Neural progenitor cell (in vitro differentiated cells): ENCODE measurements around the gene SMG6. TPM values are rescaled to one million over a fixed set of nuclear protein-coding genes. Genes with fewer than 3 reads are reported as not detected.

Source experiments
- DNase-seq: peaks from one replicate; pipeline ENCODE4 v3.0.0-alpha.2; 2016; ENCODE audit warnings: low spot score
- H2AFZ ChIP-seq: fragments of 200-600 bp; sonication (generic); replicated peaks from 2 replicates; pipeline ENCODE4 v1.6.1; 2016; ENCODE audit warnings: antibody characterized with exemption
- H3F3A ChIP-seq: fragments of 200-600 bp; sonication (generic); 2 replicates; pipeline ENCODE4 v1.6.1; 2016; ENCODE audit warnings: antibody characterized with exemption, low read depth
- H3K27ac ChIP-seq: fragments of 200-600 bp; sonication (generic); 2 replicates; pipeline ENCODE4 v1.5.1; 2016; ENCODE audit warnings: mild to moderate bottlenecking
- H3K27me3 ChIP-seq: fragments of 200-600 bp; sonication (generic); 2 replicates; pipeline ENCODE4 v1.6.1; 2016; ENCODE audit warnings: mild to moderate bottlenecking, moderate library complexity
- H3K36me3 ChIP-seq: fragments of 200-600 bp; sonication (generic); 2 replicates; pipeline ENCODE4 v1.5.1; 2016
- H3K4me1 ChIP-seq: fragments of 200-600 bp; sonication (generic); 2 replicates; pipeline ENCODE4 v1.6.1; 2016; ENCODE audit warnings: mixed run types
- H3K4me2 ChIP-seq: fragments of 200-600 bp; sonication (generic); 2 replicates; pipeline ENCODE4 v1.6.1; 2016
- H3K4me3 ChIP-seq: fragments of 200-600 bp; sonication (generic); 2 replicates; pipeline ENCODE4 v1.5.1; 2016
- H3K79me2 ChIP-seq: fragments of 200-600 bp; sonication (generic); 2 replicates; pipeline ENCODE4 v1.6.1; 2016; ENCODE audit warnings: low read depth
- H3K9ac ChIP-seq: fragments of 200-600 bp; sonication (generic); 2 replicates; pipeline ENCODE4 v1.6.1; 2016
- H3K9me3 ChIP-seq: fragments of 200-600 bp; sonication (generic); 2 replicates; pipeline ENCODE4 v1.5.1; 2016; ENCODE audit warnings: low read depth
- H4K20me1 ChIP-seq: fragments of 200-600 bp; sonication (generic); 2 replicates; pipeline ENCODE4 v1.6.1; 2016; ENCODE audit warnings: low read depth
- H3K27ac Mint-ChIP-seq: 3 replicates; pipeline ENCODE4 v1.8.0; 2021; ENCODE audit warnings: mixed read lengths
- H3K27me3 Mint-ChIP-seq: 2 replicates; pipeline ENCODE4 v1.8.0; 2022; ENCODE audit warnings: low read depth, mild to moderate bottlenecking, inconsistent platforms, moderate library complexity, mixed read lengths; ENCODE audit not compliant: insufficient read depth
- H3K36me3 Mint-ChIP-seq: 3 replicates; pipeline ENCODE4 v1.8.0; 2021; ENCODE audit warnings: mixed read lengths
- H3K4me1 Mint-ChIP-seq: 3 replicates; pipeline ENCODE4 v1.8.0; 2021; ENCODE audit warnings: mixed read lengths
- H3K4me3 Mint-ChIP-seq: 3 replicates; pipeline ENCODE4 v1.8.0; 2021; ENCODE audit warnings: mild to moderate bottlenecking, moderate library complexity, mixed read lengths
- H3K9me3 Mint-ChIP-seq: 3 replicates; pipeline ENCODE4 v1.8.0; 2020; ENCODE audit warnings: mixed read lengths
- EZH2 ChIP-seq: fragments of 200-600 bp; sonication (generic); IDR thresholded peaks from 2 replicates; pipeline ENCODE4 v1.6.1; 2017; ENCODE audit warnings: antibody characterized with exemption, mild to moderate bottlenecking, moderate library complexity
- EZH2phosphoT487 ChIP-seq: fragments of 200-600 bp; sonication (generic); IDR thresholded peaks from 2 replicates; pipeline ENCODE4 v1.6.1; 2017; ENCODE audit warnings: antibody characterized with exemption
- total RNA-seq: library from RNA; depleted of rRNA; stranded (reverse); fragments of >200 nt; gene quantifications from 2 replicates; pipeline ENCODE4 v1.2.3, GENCODE V29; 2015; ENCODE audit warnings: low replicate concordance
- TF ChIP-seq, protein P1 (sequence below): fragments of 200-600 bp; sonication (generic); IDR thresholded peaks from 2 replicates; pipeline ENCODE4 v1.5.1; 2017; ENCODE audit warnings: antibody characterized with exemption, mild to moderate bottlenecking

SMG6 gene
- total RNA-seq, 1 donor from 2014 or later: 19.0 TPM

DNA sequence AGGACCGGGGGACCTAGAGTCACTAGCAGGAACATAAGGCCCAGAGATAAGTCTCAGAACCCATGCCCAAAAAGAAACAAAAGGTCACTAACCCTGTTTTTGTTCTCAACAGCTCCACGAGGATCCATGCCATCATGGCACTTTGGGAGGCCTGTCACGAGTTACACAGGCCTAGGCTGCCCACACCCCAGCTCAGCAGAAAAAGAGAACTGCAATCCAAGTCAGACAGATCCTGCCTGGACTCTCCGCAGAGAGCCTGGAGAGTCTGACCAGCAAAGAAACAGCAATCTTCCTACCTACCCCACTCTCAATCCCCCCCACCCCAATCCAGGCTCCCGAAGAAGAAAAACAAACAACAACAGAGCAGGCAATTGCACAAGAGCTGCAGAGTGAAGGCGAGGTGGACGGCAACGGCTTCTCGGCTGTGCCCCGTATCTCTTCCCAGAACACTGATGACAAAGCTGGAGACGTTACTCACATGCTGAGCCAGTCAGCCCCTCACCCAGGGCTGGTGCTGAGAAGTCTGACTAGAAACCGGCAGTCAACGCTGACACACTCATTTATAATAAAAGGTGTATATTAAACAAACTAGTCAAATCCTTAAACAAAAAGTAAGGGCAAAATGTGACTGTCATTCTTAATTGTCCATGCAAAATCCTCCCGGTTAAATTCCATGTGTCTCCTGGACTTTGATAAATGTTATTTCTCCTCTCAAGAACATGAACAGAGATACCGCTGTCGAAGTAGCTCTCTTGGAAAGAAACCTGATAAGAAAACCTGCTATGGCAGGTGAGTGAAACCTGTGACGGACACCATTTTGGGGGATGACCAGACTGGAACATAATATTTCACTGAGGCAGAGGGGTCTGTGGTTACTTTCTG lies 89.3 kb downstream of the SMG6 start:
- H3K9ac ChIP-seq: no peak overlapping the region
- peaks cover 3% of the 10 kb centered on the region for H3K27me3 Mint-ChIP-seq
- peak overlapping the region; percentile 31 for H3K4me2 ChIP-seq
- peaks cover 49% of the 10 kb centered on the region for H3K4me1 ChIP-seq
- H3K27me3 ChIP-seq: no peaks in the 10 kb centered on the region
- H3K36me3 ChIP-seq: no peaks in the 10 kb centered on the region
- H3K27ac Mint-ChIP-seq: peak overlapping the region; percentile 72
- peaks cover 6% of the 10 kb centered on the region for H3K79me2 ChIP-seq
- TF ChIP-seq, protein P1, sequence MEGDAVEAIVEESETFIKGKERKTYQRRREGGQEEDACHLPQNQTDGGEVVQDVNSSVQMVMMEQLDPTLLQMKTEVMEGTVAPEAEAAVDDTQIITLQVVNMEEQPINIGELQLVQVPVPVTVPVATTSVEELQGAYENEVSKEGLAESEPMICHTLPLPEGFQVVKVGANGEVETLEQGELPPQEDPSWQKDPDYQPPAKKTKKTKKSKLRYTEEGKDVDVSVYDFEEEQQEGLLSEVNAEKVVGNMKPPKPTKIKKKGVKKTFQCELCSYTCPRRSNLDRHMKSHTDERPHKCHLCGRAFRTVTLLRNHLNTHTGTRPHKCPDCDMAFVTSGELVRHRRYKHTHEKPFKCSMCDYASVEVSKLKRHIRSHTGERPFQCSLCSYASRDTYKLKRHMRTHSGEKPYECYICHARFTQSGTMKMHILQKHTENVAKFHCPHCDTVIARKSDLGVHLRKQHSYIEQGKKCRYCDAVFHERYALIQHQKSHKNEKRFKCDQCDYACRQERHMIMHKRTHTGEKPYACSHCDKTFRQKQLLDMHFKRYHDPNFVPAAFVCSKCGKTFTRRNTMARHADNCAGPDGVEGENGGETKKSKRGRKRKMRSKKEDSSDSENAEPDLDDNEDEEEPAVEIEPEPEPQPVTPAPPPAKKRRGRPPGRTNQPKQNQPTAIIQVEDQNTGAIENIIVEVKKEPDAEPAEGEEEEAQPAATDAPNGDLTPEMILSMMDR: no peak
- TF ChIP-seq EZH2phosphoT487 (no peak), EZH2 (no peak)
- H3K27ac ChIP-seq: peak overlapping the region; percentile 48
- H3K9me3 Mint-ChIP-seq: no peaks in the 10 kb centered on the region
- H3K4me3 ChIP-seq: no peak overlapping the region
- H3K4me1 Mint-ChIP-seq: peaks cover 28% of the 10 kb centered on the region
- H3F3A ChIP-seq: peaks cover 41% of the 10 kb centered on the region
- no peaks in the 10 kb centered on the region for H3K9me3 ChIP-seq
- H3K4me3 Mint-ChIP-seq: peak overlapping the region; percentile 27
- peak; percentile 43 for DNase-seq
- peaks cover 52% of the 10 kb centered on the region for H4K20me1 ChIP-seq
- no peak overlapping the region for H2AFZ ChIP-seq
- peaks cover 9% of the 10 kb centered on the region for H3K36me3 Mint-ChIP-seq

DNA sequence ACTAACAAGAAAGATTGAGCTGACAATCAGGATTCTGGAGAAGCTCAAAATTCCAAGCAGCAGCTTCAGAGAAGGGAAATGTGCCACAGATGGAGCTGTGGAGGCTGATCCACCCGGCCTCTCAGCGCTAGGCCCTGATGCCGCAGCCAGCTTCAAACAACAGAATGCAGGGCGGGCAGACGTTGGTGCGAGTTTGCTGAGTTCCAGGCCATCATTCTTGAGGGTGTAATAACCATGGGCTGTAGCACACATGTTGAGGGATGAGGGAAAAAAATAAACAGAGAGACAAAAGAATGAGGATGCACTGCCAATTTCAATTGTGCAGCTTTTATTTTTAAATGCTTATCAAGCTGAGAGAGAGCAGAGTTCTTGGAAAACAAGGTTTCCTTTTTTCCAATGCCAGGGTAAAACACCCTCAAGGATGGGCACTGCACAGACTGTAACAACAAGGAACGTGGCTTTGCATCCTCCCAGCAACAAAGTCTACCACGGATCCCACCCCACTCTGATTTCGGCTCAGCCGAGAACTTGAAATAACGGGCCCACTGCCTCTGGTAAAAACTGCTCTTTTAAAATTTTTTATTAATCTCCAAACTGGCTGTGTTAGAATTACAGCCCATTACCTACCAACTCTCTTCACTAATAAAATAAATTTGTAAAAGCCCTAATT lies 90.2 kb downstream of the SMG6 start:
- peaks cover 41% of the 10 kb centered on the region for H3F3A ChIP-seq
- TF ChIP-seq EZH2phosphoT487 (no peak), EZH2 (no peak)
- TF ChIP-seq, protein P1: no peak
- peak overlapping the region; percentile 72 for H3K27ac Mint-ChIP-seq
- no peaks in the 10 kb centered on the region for H3K27me3 ChIP-seq
- DNase-seq: no peak
- no peak overlapping the region for H3K27ac ChIP-seq
- no peaks in the 10 kb centered on the region for H3K9me3 ChIP-seq
- peaks cover 30% of the 10 kb centered on the region for H3K4me1 Mint-ChIP-seq
- H4K20me1 ChIP-seq: peaks cover 52% of the 10 kb centered on the region
- H3K27me3 Mint-ChIP-seq: peaks cover 1% of the 10 kb centered on the region
- H3K36me3 Mint-ChIP-seq: peaks cover 8% of the 10 kb centered on the region
- no peaks in the 10 kb centered on the region for H3K9me3 Mint-ChIP-seq
- H3K4me2 ChIP-seq: no peak overlapping the region
- H3K4me1 ChIP-seq: peaks cover 49% of the 10 kb centered on the region
- H3K36me3 ChIP-seq: no peaks in the 10 kb centered on the region
- no peak overlapping the region for H2AFZ ChIP-seq
- peaks cover 6% of the 10 kb centered on the region for H3K79me2 ChIP-seq
- H3K9ac ChIP-seq: no peak overlapping the region
- no peak overlapping the region for H3K4me3 ChIP-seq
- no peak overlapping the region for H3K4me3 Mint-ChIP-seq

DNA sequence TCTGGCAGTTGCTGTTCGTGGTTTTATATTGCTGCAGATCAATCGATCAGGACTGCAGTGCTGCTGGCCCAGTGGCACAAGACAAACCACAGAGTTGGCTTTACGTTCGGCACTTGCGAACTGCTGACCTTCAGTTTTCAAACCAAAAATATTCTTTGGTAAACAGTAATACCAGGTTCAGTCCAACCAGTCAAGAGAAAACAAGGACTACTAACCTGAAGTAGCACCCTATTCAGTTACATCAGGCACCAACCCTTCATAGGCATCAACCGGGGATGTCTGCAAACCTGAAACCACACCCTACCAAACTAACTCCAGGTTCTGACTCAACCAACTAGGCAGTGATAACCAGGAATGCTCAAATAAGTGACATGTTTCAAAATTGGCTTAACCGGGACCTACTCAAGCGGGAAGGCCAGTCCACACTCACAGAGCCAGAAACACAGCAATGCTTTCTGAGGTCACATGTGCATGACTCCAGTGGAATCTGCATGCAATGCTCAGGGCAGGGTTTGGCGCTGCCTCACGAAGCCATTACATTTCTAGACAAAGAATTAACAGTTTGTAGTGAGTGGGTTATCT lies 91.1 kb downstream of the SMG6 start:
- TF ChIP-seq EZH2 (no peak), EZH2phosphoT487 (no peak)
- TF ChIP-seq, protein P1: no peak
- Histone ChIP-seq H2AFZ (no peak overlapping the region), H3K4me1 (peaks cover 57% of the 10 kb centered on the region), H3K4me2 (no peak overlapping the region), H3K36me3 (no peaks in the 10 kb centered on the region), H3K4me3 (no peak overlapping the region), H4K20me1 (peaks cover 52% of the 10 kb centered on the region), H3K79me2 (peaks cover 6% of the 10 kb centered on the region), H3K9me3 (no peaks in the 10 kb centered on the region), H3K27ac (no peak overlapping the region), H3F3A (peaks cover 41% of the 10 kb centered on the region), H3K9ac (no peak overlapping the region), H3K27me3 (no peaks in the 10 kb centered on the region)
- H3K4me3 Mint-ChIP-seq: no peak overlapping the region
- no peak overlapping the region for H3K27ac Mint-ChIP-seq
- no peak for DNase-seq
- H3K4me1 Mint-ChIP-seq: peaks cover 35% of the 10 kb centered on the region
- H3K9me3 Mint-ChIP-seq: no peaks in the 10 kb centered on the region
- H3K36me3 Mint-ChIP-seq: peaks cover 6% of the 10 kb centered on the region
- H3K27me3 Mint-ChIP-seq: no peaks in the 10 kb centered on the region
